GM18499 (cell line): ENCODE results near the gene TM4SF4.

ENCODE experiments used
- ATAC-seq: cut with Tn5 transposase; IDR thresholded peaks from one replicate; pipeline ENCODE4 v1.9.1; 2021; ENCODE audit warnings: moderate number of reproducible peaks; ENCODE audit not compliant: insufficient read depth, unreplicated experiment

Gene TM4SF4

GRCh38 chr3:149507491-149508324 lies 33.2 kb downstream of the TM4SF4 start:
- no peak for ATAC-seq

- ATAC-seq: no peak
These were observed 35.0 kb downstream of the TM4SF4 start for GRCh38 chr3:149509526-149509925.

GRCh38 chr3:149510480-149510879 lies 36.0 kb downstream of the TM4SF4 start:
- ATAC-seq: no peak

DNA sequence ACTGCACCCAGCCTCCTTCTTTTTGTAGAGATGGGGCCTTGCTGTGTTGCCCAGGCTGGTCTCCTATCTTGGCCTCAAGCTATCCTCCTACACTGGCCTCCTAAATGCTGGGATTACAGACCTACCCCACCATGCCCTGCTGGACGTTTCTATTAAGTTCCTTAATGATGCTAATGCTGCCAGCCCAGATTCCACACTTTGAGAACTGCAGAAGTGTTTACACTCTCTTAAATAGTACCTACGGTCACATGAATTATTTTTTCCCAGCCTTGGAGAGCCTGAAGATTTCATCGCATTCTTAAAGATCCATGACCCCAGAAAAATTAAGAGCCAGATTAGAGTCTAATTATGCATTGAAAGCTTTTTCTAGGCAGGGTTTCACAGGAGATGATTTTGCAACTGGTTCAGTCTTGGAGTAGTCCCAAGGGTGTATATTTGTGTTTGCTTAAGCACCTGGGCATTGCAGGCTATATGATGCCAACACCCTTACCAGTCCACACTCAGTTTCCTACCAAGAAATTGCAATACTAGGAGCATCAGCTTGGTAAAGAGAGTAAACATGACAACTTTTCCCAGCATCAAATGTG lies 36.6 kb downstream of the TM4SF4 start:
- ATAC-seq: no peak

DNA sequence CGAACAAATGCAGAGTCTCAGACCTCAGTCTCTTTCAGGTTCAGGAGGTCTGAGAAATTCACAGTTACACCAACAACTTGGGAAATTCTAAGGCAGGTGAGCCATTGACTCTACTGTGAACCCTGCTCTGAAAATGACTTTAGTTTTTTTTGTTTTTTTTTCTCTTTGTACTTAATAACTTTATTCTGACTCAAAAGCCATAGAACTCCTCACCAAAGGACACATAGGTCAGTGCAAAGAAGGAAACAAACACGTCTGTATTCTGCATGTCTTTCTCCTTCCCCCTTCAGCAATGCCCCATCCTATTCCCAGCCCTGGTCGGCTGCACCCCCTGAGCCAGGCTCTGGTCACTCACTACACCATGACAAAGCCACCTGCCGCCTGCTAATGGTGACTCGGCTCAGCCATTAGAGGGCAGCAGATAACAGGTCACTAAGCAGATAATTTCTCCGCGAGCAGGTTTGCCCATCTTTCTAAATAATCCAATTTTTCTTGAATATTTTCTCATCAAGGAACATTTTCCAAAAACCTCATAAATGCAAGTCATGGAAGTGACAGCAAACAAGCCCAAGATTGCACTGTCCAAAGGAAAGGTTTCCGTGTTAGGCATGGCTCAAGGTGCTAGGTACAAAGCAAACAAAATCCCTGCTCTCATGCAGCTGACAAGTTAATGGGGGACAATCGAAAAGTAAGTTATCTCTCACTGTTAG lies 37.7 kb downstream of the TM4SF4 start:
- ATAC-seq: no peak

DNA sequence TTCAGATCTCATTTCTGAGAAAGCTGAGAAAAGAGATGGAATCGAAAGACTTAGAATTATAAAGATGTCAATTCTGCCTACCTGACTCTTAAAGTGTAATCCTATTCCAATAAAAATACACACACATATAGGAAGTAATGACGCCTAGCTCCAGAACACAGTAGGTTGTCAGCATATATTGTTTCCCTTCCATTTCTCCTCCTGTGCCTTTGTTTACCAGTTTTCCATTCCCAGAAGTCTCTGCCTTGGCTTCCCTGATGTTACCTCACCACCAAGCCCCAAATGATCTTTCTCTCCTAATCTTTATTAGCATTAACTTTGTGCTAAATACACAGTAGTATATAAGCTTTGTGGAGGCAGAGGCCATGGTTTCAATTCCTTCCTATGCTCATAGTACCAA lies 40.0 kb downstream of the TM4SF4 start:
- ATAC-seq: no peak

DNA sequence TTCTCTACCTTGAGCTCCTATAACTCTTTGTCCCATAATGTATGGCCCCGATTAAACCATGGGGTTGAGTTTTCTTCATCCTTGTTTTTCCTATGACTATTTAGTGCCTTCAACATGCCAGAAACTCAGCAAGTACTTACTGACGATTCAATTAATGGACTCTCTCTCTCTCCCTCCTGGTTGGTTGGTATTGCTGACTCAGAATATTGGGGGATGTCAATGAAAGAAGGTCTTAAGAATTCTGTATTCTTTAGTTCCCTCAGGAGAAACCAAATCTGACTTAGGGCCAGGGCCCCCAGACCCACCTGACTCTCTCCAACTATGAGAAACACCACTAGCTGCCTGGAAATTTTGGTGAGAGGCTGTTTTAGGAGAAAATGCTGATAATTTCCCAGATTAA lies 40.8 kb downstream of the TM4SF4 start:
- no peak for ATAC-seq

- no peak for ATAC-seq
These were observed 42.4 kb downstream of the TM4SF4 start for GRCh38 chr3:149516920-149517319.

DNA sequence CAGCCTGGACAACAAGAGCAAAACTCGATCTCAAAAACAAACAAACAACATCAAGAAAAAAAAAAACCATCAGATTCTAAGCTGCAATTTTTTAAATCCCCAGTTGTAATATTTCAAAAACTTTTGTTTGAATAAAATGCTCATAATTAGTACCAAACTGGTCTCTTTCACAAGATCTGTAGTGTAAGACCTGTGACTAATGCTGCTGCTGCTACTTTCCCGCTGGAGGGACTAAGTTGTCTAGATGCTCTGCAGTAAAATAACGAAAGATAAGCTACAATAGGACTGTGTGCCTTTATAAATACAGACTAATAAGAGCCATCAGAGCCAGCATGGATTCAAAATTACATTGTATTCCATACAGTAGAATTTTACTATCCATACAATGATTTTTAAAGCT lies 45.4 kb downstream of the TM4SF4 start:
- no peak for ATAC-seq

- ATAC-seq: no peak
These were observed 49.2 kb downstream of the TM4SF4 start for GRCh38 chr3:149523512-149524299.

- ATAC-seq: no peak
These were observed 53.2 kb downstream of the TM4SF4 start for GRCh38 chr3:149527531-149528339.

DNA sequence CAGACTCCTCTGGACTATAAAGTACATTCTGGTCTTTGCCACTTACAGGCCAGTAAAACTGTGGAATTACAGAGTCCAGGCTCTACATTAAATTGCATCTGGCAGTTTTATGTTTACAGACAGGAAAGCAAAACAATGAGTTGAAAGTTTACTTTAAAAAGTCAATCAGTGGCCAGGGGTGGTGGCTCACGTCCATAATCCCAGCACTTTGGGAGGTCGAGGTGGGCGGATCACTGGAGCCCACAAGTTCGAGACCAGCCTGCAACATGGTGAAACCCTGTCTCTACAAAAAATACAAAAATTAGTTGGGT lies 53.8 kb downstream of the TM4SF4 start:
- no peak for ATAC-seq

- ATAC-seq: no peak
These were observed 54.6 kb downstream of the TM4SF4 start for GRCh38 chr3:149529099-149529498.

DNA sequence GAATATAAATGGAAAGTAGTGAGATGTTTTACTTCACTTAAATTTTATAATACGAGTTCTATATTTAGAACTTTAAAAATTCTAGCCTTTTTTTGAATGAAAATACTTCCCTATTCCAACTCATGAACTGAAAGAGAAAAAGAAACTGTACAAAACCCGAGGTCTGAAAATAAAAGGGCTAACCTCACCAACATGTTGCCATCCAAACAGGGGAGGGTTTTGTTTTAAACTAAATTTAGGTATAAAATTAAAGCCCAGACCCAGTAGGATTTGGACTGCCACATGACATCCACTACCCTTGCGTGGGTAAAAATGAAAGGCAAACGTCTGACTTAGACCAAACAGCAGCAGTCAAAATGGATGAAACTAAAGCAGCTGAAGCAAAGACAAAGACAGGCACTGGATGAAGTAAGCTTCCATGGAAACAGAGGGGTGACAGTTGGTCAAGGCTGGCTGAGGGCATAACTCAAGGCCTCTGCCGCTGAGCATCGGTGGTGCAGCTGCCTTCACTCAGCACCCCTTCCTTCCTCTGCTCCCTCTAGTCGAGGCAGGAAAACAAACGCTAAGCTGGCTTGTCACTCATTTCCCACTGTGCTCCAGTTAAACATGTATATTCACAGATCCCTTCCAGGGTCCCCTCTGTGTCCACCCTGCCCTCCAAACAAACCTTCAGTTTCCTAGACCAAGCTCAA lies 58.1 kb downstream of the TM4SF4 start:
- ATAC-seq: no peak

- no peak for ATAC-seq
These were observed 59.6 kb downstream of the TM4SF4 start for GRCh38 chr3:149534082-149534481.

DNA sequence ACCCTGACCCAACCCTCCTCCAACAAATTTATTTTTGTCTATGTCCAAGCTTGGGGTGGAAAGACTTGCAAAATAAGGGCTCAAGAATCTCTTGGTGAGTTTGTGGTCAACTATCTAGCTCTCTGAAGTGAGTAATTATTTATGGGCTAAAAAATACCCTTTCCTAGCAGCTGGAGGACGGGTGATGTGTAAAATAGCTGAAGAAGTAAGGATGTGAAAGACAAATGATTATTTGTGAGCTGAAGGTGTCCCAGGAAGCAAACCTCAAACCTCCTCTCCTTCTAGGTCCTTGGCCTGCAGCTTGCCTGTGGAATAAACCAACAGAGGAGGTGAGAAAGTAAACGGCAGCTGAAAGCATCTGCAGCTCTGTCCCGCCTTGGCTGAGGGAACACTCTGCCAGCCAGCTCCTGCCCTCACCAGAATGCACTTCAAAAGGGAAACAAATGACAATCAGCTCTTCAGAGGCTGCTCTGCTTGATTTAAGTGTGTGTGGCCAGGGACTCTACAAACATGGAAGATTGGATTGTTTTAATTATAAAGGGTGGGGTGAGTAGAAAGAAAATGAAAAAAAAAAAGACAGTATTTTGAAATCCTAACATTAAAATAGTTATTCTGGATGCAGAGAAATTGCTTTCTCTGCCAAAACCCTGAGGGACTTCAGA lies 60.3 kb downstream of the TM4SF4 start:
- ATAC-seq: no peak

DNA sequence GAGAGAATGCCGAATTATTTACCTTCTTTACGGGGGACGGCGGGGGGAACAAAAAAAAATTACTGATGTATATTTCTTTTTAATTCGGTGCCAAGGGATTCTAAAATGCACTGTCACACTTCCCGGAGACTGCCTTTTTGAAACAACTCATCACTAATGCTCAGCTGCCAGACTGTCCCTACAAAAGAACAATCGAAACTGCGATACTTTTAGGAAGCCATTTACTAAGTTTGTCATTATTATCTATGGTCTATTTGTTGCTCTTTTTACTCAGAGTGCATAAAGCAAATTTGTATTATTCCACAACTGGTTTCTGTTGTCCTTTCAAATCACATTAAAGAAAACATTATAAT lies 60.8 kb downstream of the TM4SF4 start:
- ATAC-seq: no peak

- no peak for ATAC-seq
These were observed 61.9 kb downstream of the TM4SF4 start for GRCh38 chr3:149536429-149536828.

GRCh38 chr3:149538371-149538770 lies 63.9 kb downstream of the TM4SF4 start:
- no peak for ATAC-seq
